Liver (tissue), 3 donors: Measurements from ENCODE around the gene CCDC186.

Source experiments
- FOXA1 ChIP-seq: IDR thresholded peaks from 2 replicates; pipeline ENCODE4 v1.6.1; 2016; ENCODE audit warnings: antibody characterized with exemption
- GABPA ChIP-seq, 2 donors: IDR thresholded peaks in 1 of 2; conservative IDR thresholded peaks in 1 of 2; 2 replicates each; pipeline ENCODE4 v1.6.1; 2016; ENCODE audit warnings: antibody characterized with exemption in 2 of 2, mild to moderate bottlenecking in 1 of 2, moderate library complexity in 1 of 2
- RXRA ChIP-seq, 2 donors: IDR thresholded peaks; 2 replicates each; pipeline ENCODE4 v1.6.1; 2017 to 2018; ENCODE audit warnings: antibody characterized with exemption in 2 of 2, mild to moderate bottlenecking in 1 of 2
- SP1 ChIP-seq: IDR thresholded peaks from 2 replicates; pipeline ENCODE4 v1.6.1; 2018; ENCODE audit warnings: antibody characterized with exemption, mild to moderate bottlenecking
- TAF1 ChIP-seq: conservative IDR thresholded peaks from 2 replicates; pipeline ENCODE4 v1.6.1; 2016; ENCODE audit warnings: antibody characterized with exemption, mild to moderate bottlenecking
- YY1 ChIP-seq: IDR thresholded peaks from 2 replicates; pipeline ENCODE4 v1.6.1; 2016; ENCODE audit warnings: antibody characterized with exemption, mild to moderate bottlenecking
- TF ChIP-seq, protein P1 (sequence below): IDR thresholded peaks from 2 replicates; pipeline ENCODE4 v1.6.1; 2016; ENCODE audit warnings: antibody characterized with exemption
- TF ChIP-seq, protein P2 (sequence below): fragments of 150-350 bp; IDR thresholded peaks from 2 replicates; pipeline ENCODE4 v1.5.1; 2017; ENCODE audit warnings: improper control_type of control experiment, low read depth, low read length; ENCODE audit not compliant: missing input control
- donor health status: healthy.
- donor health status: healthy.

- TF ChIP-seq, protein P1, sequence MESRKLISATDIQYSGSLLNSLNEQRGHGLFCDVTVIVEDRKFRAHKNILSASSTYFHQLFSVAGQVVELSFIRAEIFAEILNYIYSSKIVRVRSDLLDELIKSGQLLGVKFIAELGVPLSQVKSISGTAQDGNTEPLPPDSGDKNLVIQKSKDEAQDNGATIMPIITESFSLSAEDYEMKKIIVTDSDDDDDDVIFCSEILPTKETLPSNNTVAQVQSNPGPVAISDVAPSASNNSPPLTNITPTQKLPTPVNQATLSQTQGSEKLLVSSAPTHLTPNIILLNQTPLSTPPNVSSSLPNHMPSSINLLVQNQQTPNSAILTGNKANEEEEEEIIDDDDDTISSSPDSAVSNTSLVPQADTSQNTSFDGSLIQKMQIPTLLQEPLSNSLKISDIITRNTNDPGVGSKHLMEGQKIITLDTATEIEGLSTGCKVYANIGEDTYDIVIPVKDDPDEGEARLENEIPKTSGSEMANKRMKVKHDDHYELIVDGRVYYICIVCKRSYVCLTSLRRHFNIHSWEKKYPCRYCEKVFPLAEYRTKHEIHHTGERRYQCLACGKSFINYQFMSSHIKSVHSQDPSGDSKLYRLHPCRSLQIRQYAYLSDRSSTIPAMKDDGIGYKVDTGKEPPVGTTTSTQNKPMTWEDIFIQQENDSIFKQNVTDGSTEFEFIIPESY, result no peak
- TF ChIP-seq, protein P2, sequence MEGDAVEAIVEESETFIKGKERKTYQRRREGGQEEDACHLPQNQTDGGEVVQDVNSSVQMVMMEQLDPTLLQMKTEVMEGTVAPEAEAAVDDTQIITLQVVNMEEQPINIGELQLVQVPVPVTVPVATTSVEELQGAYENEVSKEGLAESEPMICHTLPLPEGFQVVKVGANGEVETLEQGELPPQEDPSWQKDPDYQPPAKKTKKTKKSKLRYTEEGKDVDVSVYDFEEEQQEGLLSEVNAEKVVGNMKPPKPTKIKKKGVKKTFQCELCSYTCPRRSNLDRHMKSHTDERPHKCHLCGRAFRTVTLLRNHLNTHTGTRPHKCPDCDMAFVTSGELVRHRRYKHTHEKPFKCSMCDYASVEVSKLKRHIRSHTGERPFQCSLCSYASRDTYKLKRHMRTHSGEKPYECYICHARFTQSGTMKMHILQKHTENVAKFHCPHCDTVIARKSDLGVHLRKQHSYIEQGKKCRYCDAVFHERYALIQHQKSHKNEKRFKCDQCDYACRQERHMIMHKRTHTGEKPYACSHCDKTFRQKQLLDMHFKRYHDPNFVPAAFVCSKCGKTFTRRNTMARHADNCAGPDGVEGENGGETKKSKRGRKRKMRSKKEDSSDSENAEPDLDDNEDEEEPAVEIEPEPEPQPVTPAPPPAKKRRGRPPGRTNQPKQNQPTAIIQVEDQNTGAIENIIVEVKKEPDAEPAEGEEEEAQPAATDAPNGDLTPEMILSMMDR, result no peak
- no peak for TF ChIP-seq GABPA (IDR thresholded peaks at IDR 0.05 in 1 of 2, conservative IDR thresholded peaks at IDR 0.05 in 1 of 2)
- TF ChIP-seq TAF1, result no peak
- TF ChIP-seq SP1, result no peak
- TF ChIP-seq YY1, result no peak
- no peak for TF ChIP-seq RXRA (IDR thresholded peaks at IDR 0.05)
- TF ChIP-seq FOXA1, result no peak
Measured at GRCh38 chr10:114151486-114151885, 22.5 kb downstream of the CCDC186 start.
